Measurements from ENCODE around the gene SDC4.

SDC4 gene

GRCh38 chr20:45308117-45308778 lies 40.0 kb downstream of the SDC4 start, which contains the start of gene MATN4:
Gene MATN4, minus strand, starts transcription at chr20:45308299. Its CDS starts 2,717 bp downstream, at chr20:45305582.
- Histone ChIP-seq H3K4me3 (ENCODE audit: low read length) (no peak within 1 kb of the TSS), H3K27ac (ENCODE audit: low read length) (no peak within 1 kb of the TSS), H3K4me1 (ENCODE audit: control insufficient read depth, insufficient read depth, low read length) (peaks cover 6% of the 10 kb centered on the region), H3K9me3 (ENCODE audit: control insufficient read depth, insufficient read depth, low read length) (no peaks in the 10 kb centered on the region), H3K36me3 (ENCODE audit: control insufficient read depth, insufficient read depth, low read length) (peaks cover 2% of the 10 kb centered on the region; the same call in 1 of the 2 replicates), H3K27me3 (ENCODE audit: control insufficient read depth, insufficient read depth, low read length) (no peaks in the 10 kb centered on the region)
- DNase-seq (ENCODE audit: low read depth, low spot score) = no peak
- WGBS (ENCODE audit: insufficient coverage, insufficient read length) = no CpG with 5 or more reads among the region's 20 CpGs

- Histone ChIP-seq H3K27ac (ENCODE audit: low read length) (no peak overlapping the region), H3K4me3 (ENCODE audit: low read length) (no peak overlapping the region), H3K27me3 (ENCODE audit: control insufficient read depth, insufficient read depth, low read length) (no peaks in the 10 kb centered on the region), H3K36me3 (ENCODE audit: control insufficient read depth, insufficient read depth, low read length) (peaks cover 2% of the 10 kb centered on the region; the same call in 1 of the 2 replicates), H3K9me3 (ENCODE audit: control insufficient read depth, insufficient read depth, low read length) (no peaks in the 10 kb centered on the region), H3K4me1 (ENCODE audit: control insufficient read depth, insufficient read depth, low read length) (peaks cover 6% of the 10 kb centered on the region)
- no peak for DNase-seq (ENCODE audit: low read depth, low spot score)
- WGBS (ENCODE audit: insufficient coverage, insufficient read length) = no CpG with 5 or more reads among the region's 16 CpGs
Measured at GRCh38 chr20:45307076-45307640, 41.1 kb downstream of the SDC4 start.

GRCh38 chr20:45306431-45306982 lies 41.7 kb downstream of the SDC4 start, which contains the start of gene RBPJL:
Gene RBPJL, plus strand, starts transcription at chr20:45306840. Its CDS starts 83 bp downstream, at chr20:45306923.
- no peak for DNase-seq (ENCODE audit: low read depth, low spot score)
- Histone ChIP-seq H3K4me3 (ENCODE audit: low read length) (peak within 1 kb of the TSS; percentile 21; the same call in 1 of the 2 replicates), H3K27ac (ENCODE audit: low read length) (no peak within 1 kb of the TSS), H3K4me1 (ENCODE audit: control insufficient read depth, insufficient read depth, low read length) (peaks cover 4% of the 10 kb centered on the region), H3K9me3 (ENCODE audit: control insufficient read depth, insufficient read depth, low read length) (no peaks in the 10 kb centered on the region), H3K36me3 (ENCODE audit: control insufficient read depth, insufficient read depth, low read length) (peaks cover 2% of the 10 kb centered on the region; the same call in 1 of the 2 replicates), H3K27me3 (ENCODE audit: control insufficient read depth, insufficient read depth, low read length) (no peaks in the 10 kb centered on the region)
- no CpG with 5 or more reads among the region's 41 CpGs for WGBS (ENCODE audit: insufficient coverage, insufficient read length)

GRCh38 chr20:45305262-45305661 lies 43.0 kb downstream of the SDC4 start:
- Histone ChIP-seq H3K27ac (ENCODE audit: low read length) (no peak overlapping the region), H3K36me3 (ENCODE audit: control insufficient read depth, insufficient read depth, low read length) (peaks cover 2% of the 10 kb centered on the region; the same call in 1 of the 2 replicates), H3K4me3 (ENCODE audit: low read length) (no peak overlapping the region), H3K27me3 (ENCODE audit: control insufficient read depth, insufficient read depth, low read length) (no peaks in the 10 kb centered on the region), H3K9me3 (ENCODE audit: control insufficient read depth, insufficient read depth, low read length) (no peaks in the 10 kb centered on the region), H3K4me1 (ENCODE audit: control insufficient read depth, insufficient read depth, low read length) (peaks cover 6% of the 10 kb centered on the region)
- no CpG with 5 or more reads among the region's 4 CpGs for WGBS (ENCODE audit: insufficient coverage, insufficient read length)
- DNase-seq (ENCODE audit: low read depth, low spot score) = no peak

- Histone ChIP-seq H3K4me1 (ENCODE audit: control insufficient read depth, insufficient read depth, low read length) (peaks cover 6% of the 10 kb centered on the region), H3K36me3 (ENCODE audit: control insufficient read depth, insufficient read depth, low read length) (peaks cover 2% of the 10 kb centered on the region; the same call in 1 of the 2 replicates), H3K27ac (ENCODE audit: low read length) (no peak overlapping the region), H3K9me3 (ENCODE audit: control insufficient read depth, insufficient read depth, low read length) (no peaks in the 10 kb centered on the region), H3K4me3 (ENCODE audit: low read length) (no peak overlapping the region), H3K27me3 (ENCODE audit: control insufficient read depth, insufficient read depth, low read length) (no peaks in the 10 kb centered on the region)
- WGBS (ENCODE audit: insufficient coverage, insufficient read length) = no CpG with 5 or more reads among the region's 43 CpGs
- DNase-seq (ENCODE audit: low read depth, low spot score) = no peak
Measured at GRCh38 chr20:45304464-45304999, 43.7 kb downstream of the SDC4 start.

GRCh38 chr20:45303586-45304463 lies 44.4 kb downstream of the SDC4 start:
- Histone ChIP-seq H3K9me3 (ENCODE audit: control insufficient read depth, insufficient read depth, low read length) (no peaks in the 10 kb centered on the region), H3K4me1 (ENCODE audit: control insufficient read depth, insufficient read depth, low read length) (peaks cover 6% of the 10 kb centered on the region), H3K36me3 (ENCODE audit: control insufficient read depth, insufficient read depth, low read length) (peaks cover 2% of the 10 kb centered on the region; the same call in 1 of the 2 replicates), H3K27ac (ENCODE audit: low read length) (no peak overlapping the region), H3K27me3 (ENCODE audit: control insufficient read depth, insufficient read depth, low read length) (no peaks in the 10 kb centered on the region), H3K4me3 (ENCODE audit: low read length) (no peak overlapping the region)
- whole genome bisulfite sequencing (ENCODE audit: insufficient coverage, insufficient read length) = no CpG with 5 or more reads among the region's 47 CpGs
- no peak for DNase-seq (ENCODE audit: low read depth, low spot score)

- DNase-seq (ENCODE audit: low read depth, low spot score) = no peak
- WGBS (ENCODE audit: insufficient coverage, insufficient read length) = no CpG with 5 or more reads among the region's 5 CpGs
- Histone ChIP-seq H3K36me3 (ENCODE audit: control insufficient read depth, insufficient read depth, low read length) (peaks cover 2% of the 10 kb centered on the region; the same call in 1 of the 2 replicates), H3K27me3 (ENCODE audit: control insufficient read depth, insufficient read depth, low read length) (no peaks in the 10 kb centered on the region), H3K27ac (ENCODE audit: low read length) (no peak overlapping the region), H3K9me3 (ENCODE audit: control insufficient read depth, insufficient read depth, low read length) (no peaks in the 10 kb centered on the region), H3K4me3 (ENCODE audit: low read length) (no peak overlapping the region), H3K4me1 (ENCODE audit: control insufficient read depth, insufficient read depth, low read length) (peaks cover 3% of the 10 kb centered on the region)
Measured at GRCh38 chr20:45301824-45302271, 46.4 kb downstream of the SDC4 start.

- no peak for DNase-seq (ENCODE audit: low read depth, low spot score)
- WGBS (ENCODE audit: insufficient coverage, insufficient read length) = no CpG with 5 or more reads among the region's 4 CpGs
- Histone ChIP-seq H3K9me3 (ENCODE audit: control insufficient read depth, insufficient read depth, low read length) (no peaks in the 10 kb centered on the region), H3K27ac (ENCODE audit: low read length) (no peak overlapping the region), H3K4me3 (ENCODE audit: low read length) (no peak overlapping the region), H3K4me1 (ENCODE audit: control insufficient read depth, insufficient read depth, low read length) (0 out of 2 replicates have a peak, but pooled peaks cover 2% of the 10 kb centered on the region), H3K36me3 (ENCODE audit: control insufficient read depth, insufficient read depth, low read length) (no peaks in the 10 kb centered on the region), H3K27me3 (ENCODE audit: control insufficient read depth, insufficient read depth, low read length) (no peaks in the 10 kb centered on the region)
Measured at GRCh38 chr20:45300961-45301360, 47.3 kb downstream of the SDC4 start.

- Histone ChIP-seq H3K27ac (ENCODE audit: low read length) (no peak overlapping the region), H3K4me3 (ENCODE audit: low read length) (no peak overlapping the region), H3K27me3 (ENCODE audit: control insufficient read depth, insufficient read depth, low read length) (no peaks in the 10 kb centered on the region), H3K4me1 (ENCODE audit: control insufficient read depth, insufficient read depth, low read length) (0 out of 2 replicates have a peak, but pooled peaks cover 2% of the 10 kb centered on the region), H3K9me3 (ENCODE audit: control insufficient read depth, insufficient read depth, low read length) (no peaks in the 10 kb centered on the region), H3K36me3 (ENCODE audit: control insufficient read depth, insufficient read depth, low read length) (no peaks in the 10 kb centered on the region)
- no peak for DNase-seq (ENCODE audit: low read depth, low spot score)
- no CpG with 5 or more reads among the region's 6 CpGs for WGBS (ENCODE audit: insufficient coverage, insufficient read length)
Measured at GRCh38 chr20:45299786-45300185, 48.4 kb downstream of the SDC4 start.

Measured in iPS DF 6.9 (cell line).